Occipital lobe (tissue), 2 donors: ENCODE results near the gene UCP2. TPM values are rescaled to one million over a fixed set of nuclear protein-coding genes. Genes with fewer than 3 reads are reported as not detected.

Source experiments
- DNase-seq: peaks from one replicate; lab custom pipeline; 2025; lab: John Stamatoyannopoulos, UW
- total RNA-seq: library from RNA; depleted of rRNA; stranded (reverse); fragments of >200 nt; gene quantifications from one replicate; pipeline ENCODE4 v1.2.3, GENCODE V29; 2014

The UCP2 gene
- total RNA-seq, 1 donor from 2014 or later = 5.0 TPM

- no peak for DNase-seq
Observed at GRCh38 chr11:74010306-74011300, 28.0 kb upstream of the UCP2 start.

DNA sequence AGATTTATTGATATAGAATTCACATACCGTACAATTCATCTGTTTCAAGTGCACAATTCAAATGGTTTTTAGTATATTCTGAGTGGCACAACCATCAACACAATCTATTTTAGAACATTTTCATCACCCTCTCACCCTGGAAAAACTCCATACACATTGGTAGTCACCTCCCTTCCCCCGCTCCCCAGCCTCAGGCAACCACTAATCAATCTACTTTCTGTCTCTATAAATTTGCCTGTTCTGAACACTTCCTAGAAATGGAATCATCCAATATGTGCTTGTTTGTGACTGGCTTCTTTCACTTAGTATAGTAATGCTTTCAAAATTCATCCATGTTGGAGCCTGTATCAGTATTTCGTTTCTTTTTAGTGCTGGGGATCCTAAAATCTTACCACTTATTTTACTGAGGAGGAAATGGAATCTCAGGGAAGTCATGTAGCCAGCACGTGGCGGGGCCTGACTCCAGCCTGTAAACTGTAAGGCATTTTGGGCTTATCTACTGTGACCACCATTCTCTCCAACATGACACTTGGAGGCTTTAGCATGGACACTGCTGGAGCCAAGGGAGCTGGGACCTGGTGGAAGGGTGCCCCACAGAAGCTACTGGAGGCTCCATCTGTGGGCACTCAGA is 27.1 kb upstream of the UCP2 start:
- DNase-seq = no peak

DNA sequence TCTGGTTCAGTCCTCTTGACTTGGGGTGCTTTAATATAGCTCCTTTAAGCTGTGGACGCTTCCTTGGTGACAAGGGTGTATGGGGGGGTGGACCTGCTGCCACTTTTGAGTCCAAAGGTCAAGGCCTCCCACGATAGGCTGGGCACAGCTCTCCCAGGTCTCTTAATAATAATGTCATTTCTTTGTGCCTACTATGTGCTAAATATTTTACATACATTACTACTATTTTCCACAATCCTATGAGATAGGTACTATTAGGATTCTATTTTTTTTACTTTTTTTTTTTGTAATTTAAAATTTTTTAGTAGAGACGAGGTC is 26.5 kb upstream of the UCP2 start:
- DNase-seq = no peak

- no peak for DNase-seq
Observed at GRCh38 chr11:74008373-74009229, 26.0 kb upstream of the UCP2 start, which contains the start of gene UCP3. TSS of gene UCP3 (minus strand) at chr11:74009085. CDS start at chr11:74007042, 2,043 bp downstream.

DNA sequence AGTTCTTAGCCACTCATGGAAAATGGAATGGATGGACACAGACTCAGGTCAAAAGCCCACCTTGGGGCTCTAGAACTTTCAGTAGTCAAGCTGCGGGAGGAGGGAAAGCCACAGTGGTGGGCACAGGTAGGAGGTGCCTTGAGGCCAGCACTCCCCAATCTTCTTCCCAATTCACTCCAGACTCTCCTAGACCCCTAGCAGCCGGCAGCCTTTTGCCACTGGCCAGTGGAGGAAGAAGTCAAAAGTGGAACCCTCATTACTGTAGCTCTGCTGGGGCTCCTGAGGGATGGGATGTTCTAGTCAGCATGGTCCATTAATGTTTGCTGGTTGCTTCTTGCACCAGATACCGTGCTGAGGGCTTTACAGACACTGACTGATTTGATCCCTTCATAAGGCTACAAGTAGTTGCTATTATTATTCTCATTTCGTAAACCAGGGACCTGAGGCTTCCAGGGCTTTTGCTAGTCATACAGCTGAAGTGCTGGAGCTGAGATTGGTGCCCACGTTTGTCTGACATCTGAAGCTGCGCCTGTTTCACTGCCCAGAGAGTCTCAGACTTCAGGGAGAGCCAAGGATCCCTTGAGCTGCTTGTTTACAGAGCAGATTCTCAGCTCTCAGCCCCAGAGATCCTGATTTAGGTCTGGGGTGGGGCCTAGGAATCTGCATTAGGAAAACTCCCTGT is 25.2 kb upstream of the UCP2 start:
- DNase-seq = no peak

DNA sequence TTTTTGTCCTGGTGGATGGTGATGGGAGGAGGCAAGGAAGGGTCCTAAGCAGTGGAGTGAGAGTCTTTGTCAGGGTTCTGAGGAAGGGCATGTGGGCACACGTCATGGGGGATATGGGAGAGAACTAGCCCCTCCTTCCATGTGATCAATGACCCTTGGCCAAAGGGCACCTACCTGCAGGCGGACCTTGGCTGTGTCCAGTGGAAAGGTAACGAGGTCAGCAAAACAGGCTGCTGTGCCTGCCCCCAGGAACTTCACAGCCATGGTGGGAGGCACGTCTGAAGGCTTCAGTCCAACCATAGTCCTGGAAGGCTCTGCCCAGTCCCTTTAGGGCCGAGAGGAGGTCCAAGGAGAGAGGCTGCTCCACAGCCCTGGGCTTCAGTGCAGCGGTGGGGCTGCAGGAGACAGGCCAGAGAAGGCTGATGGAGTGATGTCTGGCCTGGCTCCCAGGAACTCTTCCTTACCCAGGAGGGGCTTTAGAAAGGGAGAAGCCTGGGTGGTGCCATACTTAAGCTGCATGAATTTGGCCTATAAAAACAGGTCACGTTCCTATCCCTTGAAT is 24.2 kb upstream of the UCP2 start:
- no peak for DNase-seq

GRCh38 chr11:74005721-74006517 is 23.3 kb upstream of the UCP2 start:
- no peak for DNase-seq

GRCh38 chr11:74004759-74005615 is 22.3 kb upstream of the UCP2 start:
- DNase-seq = no peak

DNA sequence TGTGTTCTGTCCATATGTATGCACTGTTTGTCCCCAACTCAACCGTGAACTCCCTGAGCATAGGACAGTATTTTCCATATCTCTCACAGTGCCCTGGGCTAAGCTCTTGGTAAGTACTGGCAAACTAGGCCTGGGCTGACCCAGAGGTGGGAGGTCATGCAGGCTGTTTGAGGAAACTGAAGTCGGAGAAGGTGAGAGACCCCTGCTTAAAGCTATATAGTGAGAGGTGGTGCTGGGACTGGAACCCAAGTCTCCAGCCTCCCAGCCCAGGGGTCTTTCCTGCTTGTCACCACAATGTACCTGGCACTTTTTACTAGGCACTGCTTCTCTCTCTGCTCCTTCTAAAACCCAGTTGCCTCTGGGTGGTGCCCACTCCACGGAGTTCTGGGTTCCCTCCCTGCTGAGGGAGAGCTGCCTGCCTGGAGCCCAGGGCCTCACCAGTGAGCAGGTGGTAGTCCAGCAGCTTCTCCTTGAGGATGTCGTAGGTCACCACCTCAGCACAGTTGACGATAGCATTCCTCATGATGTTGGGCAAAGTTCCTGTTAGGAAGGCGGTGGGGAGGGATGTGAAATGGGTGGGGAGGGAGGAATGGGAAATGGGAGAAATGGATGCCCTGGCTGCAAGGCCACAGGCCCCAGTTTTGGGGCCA is 21.5 kb upstream of the UCP2 start:
- DNase-seq = no peak

DNA sequence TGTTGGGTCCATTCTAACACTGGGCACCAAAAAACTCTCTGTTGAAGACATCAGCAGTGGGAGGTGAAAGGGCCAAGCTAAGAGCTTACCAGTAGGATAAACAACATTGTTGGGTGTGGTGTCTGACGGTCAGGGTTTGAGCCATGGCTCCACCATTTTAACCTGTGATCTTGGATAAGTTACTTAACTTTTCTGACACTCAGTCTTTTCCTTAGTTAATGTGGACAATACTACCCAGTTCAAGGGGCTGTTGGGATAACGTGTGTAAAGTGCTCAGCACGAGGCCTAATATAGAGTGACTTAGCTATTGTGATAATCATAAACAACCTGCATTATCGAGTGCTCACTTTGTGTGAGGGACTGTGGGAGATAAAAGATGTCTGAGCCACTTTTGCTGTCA is 20.2 kb upstream of the UCP2 start:
- DNase-seq = no peak

GRCh38 chr11:74001822-74002286 is 19.2 kb upstream of the UCP2 start:
- DNase-seq = no peak

- DNase-seq = no peak
Observed at GRCh38 chr11:74000307-74001133, 17.9 kb upstream of the UCP2 start.

DNA sequence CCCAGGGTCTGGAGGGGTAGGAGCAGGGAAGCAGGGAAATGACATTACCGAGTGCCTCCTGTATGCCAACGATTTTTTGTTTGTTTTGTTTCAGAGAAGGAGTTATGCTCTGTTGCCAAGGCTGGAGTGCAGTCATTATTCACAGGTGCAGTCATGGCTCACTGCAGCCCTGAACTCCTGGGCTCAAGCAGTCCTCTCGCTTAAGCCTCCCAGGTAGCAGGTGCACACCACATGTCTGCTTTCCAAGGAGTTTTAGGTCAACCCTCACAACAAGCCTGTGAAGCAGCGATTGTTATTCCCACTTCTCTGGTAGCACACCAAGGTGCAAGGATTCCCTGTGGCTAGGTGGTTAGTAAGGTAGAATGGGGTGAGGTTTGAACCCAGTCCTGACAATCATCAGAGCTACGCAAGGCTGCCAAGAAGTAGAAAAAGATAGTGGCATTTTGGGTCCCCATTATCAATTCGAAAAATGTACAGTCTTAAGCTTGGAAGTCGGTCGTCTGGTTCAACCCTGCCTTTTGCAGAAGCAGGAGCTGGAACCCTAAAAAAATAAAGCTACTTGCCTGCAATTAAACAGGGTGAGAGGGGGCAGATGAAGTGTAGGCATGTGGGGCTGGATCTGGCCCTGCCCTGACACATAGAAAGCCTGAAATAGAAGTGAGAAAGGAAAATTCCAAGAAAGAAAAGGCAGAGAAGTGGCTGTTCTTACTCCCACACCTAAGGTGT is 17.1 kb upstream of the UCP2 start:
- DNase-seq = no peak

DNA sequence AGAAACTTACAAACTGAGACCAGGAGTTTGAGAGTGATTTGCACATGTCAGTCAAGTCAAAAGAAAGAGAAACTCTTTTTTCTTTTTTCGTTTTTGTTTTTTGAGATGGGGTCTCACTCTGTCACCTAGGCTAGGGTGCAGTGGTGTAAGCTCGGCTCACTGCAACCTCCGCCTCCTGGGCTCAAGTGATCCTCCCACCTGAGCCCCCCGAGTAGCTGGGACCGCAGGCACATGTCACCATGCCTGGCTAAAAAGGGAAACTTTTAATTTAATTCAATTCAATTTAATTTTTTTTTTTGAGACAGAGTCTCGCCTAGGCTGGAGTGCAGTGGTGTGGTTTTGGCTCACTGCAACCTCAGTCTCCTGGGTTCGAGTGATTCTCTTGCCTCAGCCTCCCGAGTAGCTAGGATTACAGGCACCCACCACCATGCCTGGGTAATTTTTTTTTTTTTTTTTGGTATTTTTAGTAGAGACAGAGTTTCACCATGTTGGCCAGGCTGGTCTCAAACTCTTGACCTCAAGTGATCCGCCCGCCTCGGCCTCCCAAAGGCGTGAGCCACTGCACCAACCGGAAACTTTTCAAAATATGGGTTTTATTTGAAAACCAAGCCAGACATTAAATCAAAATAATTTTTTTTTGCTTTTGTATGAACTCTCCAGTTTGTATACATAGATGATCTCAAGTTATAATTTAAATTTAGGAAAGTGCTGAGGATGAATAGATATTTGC is 16.4 kb upstream of the UCP2 start:
- DNase-seq = no peak

- no peak for DNase-seq
Observed at GRCh38 chr11:73997120-73997770, 14.6 kb upstream of the UCP2 start.
